ENCODE data around the gene RTN1. TPM values are rescaled to one million over a fixed set of nuclear protein-coding genes. Genes with fewer than 3 reads are reported as not detected.

Gene RTN1
- total and polyA plus RNA-seq, 2 of the 8 experiments (the other 6 are each of a cell fraction or from before 2014, with no cell fraction given) = 2.8 to 4.9 TPM

- Histone ChIP-seq H2BK20ac (ENCODE audit: low read length) (no peak overlapping the region), H2BK12ac (ENCODE audit: low read depth, low read length) (no peak overlapping the region), H3K9ac (replicated peaks in 1 of 4; ENCODE audit: extremely low read depth in 1 of 4, low read depth in 3 of 4, low read length in 3 of 4) (no peak overlapping the region), H3K27ac (ENCODE audit: low read depth, low read length) (no peak overlapping the region), H3K23me2 (ENCODE audit: low read depth, low read length) (no peaks in the 10 kb centered on the region), H3K56ac (replicated peaks; ENCODE audit: insufficient read length, low read depth, low read length) (no peak overlapping the region), H3K4me1 (replicated peaks in 1 of 4; ENCODE audit: control insufficient read depth in 3 of 4, insufficient read depth in 4 of 4, low read length in 3 of 4) (no peaks in the 10 kb centered on the region), H3K4ac (replicated peaks; ENCODE audit: insufficient read length, low read depth, low read length) (no peak overlapping the region), H3K79me2 (ENCODE audit: control insufficient read depth in 1 of 2, insufficient read depth in 2 of 2, low read length in 2 of 2) (no peaks in the 10 kb centered on the region), H3K79me1 (ENCODE audit: low read depth, low read length) (no peaks in the 10 kb centered on the region), H2BK15ac (ENCODE audit: low read length) (no peak overlapping the region), H4K20me1 (replicated peaks in 1 of 2; ENCODE audit: control insufficient read depth in 1 of 2, insufficient read depth in 2 of 2, low read length in 2 of 2) (no peaks in the 10 kb centered on the region), H2AK5ac (ENCODE audit: low read depth, low read length) (no peak overlapping the region), H3K9me3 (ENCODE audit: insufficient read depth in 2 of 2, low read depth in 1 of 2, low read length in 1 of 2) (no peaks in the 10 kb centered on the region), H3K27me3 (replicated peaks in 1 of 4; ENCODE audit: control insufficient read depth in 3 of 4, extremely low read depth in 1 of 4, insufficient read depth in 3 of 4, low read length in 3 of 4) (no peaks in the 10 kb centered on the region), H2BK5ac (ENCODE audit: low read depth, low read length) (no peak overlapping the region), H3K23ac (ENCODE audit: insufficient read length) (no peak overlapping the region), H3K4me2 (ENCODE audit: insufficient read depth in 1 of 2, low read depth in 2 of 2, low read length in 2 of 2) (no peak overlapping the region), H3K14ac (ENCODE audit: insufficient read length) (no peak overlapping the region), H3K36me3 (ENCODE audit: control insufficient read depth in 2 of 4, insufficient read depth in 4 of 4, low read length in 3 of 4) (no peaks in the 10 kb centered on the region), H2BK120ac (replicated peaks; ENCODE audit: low read depth, low read length) (no peak overlapping the region), H4K5ac (ENCODE audit: insufficient read length, low read depth, low read length) (no peak overlapping the region), H4K8ac (ENCODE audit: extremely low read depth, insufficient read depth, low read length) (no peak overlapping the region), H4K91ac (replicated peaks; ENCODE audit: insufficient read length, low read length) (no peak overlapping the region), H3K18ac (ENCODE audit: extremely low read depth, low read length) (no peak overlapping the region), H3K4me3 (ENCODE audit: extremely low read depth in 1 of 4, insufficient read depth in 2 of 4, low read depth in 3 of 4, low read length in 4 of 4) (no peak overlapping the region), H2AFZ (ENCODE audit: low read length) (no peak overlapping the region)
- FAIRE-seq = no peak
- POLR2A ChIA-PET (ENCODE audit: partially characterized antibody) = no interaction called here
- CTCF ChIA-PET (ENCODE audit: partially characterized antibody) = no interaction called here
- no peak for DNase-seq (ENCODE audit: low read depth in 1 of 2, low spot score in 2 of 2)
- 89% methylated on average over 2 of the region's 2 CpGs; no CpG with 5 or more reads in 1 of the 2 experiments for WGBS, 2 experiments (ENCODE audit: extremely low coverage in 1 of 2, insufficient coverage in 1 of 2, insufficient read length in 1 of 2, insufficient replicate concordance in 2 of 2, low coverage in 1 of 2, low lambda C conversion rate in 2 of 2, missing lambda C conversion rate in 1 of 2)
- TF ChIP-seq CHD1 (IDR thresholded peaks at IDR 0.05; ENCODE audit: low read depth, low read length) = no peak
- no peak for TF ChIP-seq TAF7 (optimal IDR thresholded peaks at IDR 0.05; ENCODE audit: borderline replicate concordance, low read depth, low read length)
- no peak for TF ChIP-seq SRF (IDR thresholded peaks at IDR 0.05; ENCODE audit: low read depth, low read length)
- TF ChIP-seq FOSL1 (IDR thresholded peaks at IDR 0.05; ENCODE audit: insufficient read depth, low read depth, low read length) = no peak
- TF ChIP-seq CHD2 (IDR thresholded peaks at IDR 0.05; ENCODE audit: low read length) = no peak
- no peak for TF ChIP-seq CREB1 (IDR thresholded peaks at IDR 0.05)
- no peak for TF ChIP-seq TEAD4 (IDR thresholded peaks at IDR 0.05; ENCODE audit: low read depth, low read length)
- TF ChIP-seq MAFK (IDR thresholded peaks at IDR 0.05; ENCODE audit: low read depth, low read length) = no peak
- TF ChIP-seq RFX5 (IDR thresholded peaks at IDR 0.05; ENCODE audit: borderline replicate concordance, low read depth, low read length) = no peak
- TF ChIP-seq, protein P1, sequence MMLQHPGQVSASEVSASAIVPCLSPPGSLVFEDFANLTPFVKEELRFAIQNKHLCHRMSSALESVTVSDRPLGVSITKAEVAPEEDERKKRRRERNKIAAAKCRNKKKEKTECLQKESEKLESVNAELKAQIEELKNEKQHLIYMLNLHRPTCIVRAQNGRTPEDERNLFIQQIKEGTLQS (IDR thresholded peaks at IDR 0.05; ENCODE audit: insufficient read depth, low read depth, low read length) = no peak
Observed at GRCh38 chr14:59664741-59665140, 205.8 kb downstream of the RTN1 start.

All from H1 (cell line).